HG03439 (cell line): ENCODE data around the gene AKR1B1.
A peak's percentile ranks its signal among the peaks of the same experiment; 100 is the strongest.

ENCODE experiments used
- ATAC-seq: cut with Tn5 transposase; IDR thresholded peaks from one replicate; pipeline ENCODE4 v1.9.1; 2021; ENCODE audit warnings: mild to moderate bottlenecking, moderate library complexity; ENCODE audit not compliant: unreplicated experiment

Gene AKR1B1

GRCh38 chr7:134470864-134471263 is 12.0 kb upstream of the AKR1B1 start:
- ATAC-seq = no peak

DNA sequence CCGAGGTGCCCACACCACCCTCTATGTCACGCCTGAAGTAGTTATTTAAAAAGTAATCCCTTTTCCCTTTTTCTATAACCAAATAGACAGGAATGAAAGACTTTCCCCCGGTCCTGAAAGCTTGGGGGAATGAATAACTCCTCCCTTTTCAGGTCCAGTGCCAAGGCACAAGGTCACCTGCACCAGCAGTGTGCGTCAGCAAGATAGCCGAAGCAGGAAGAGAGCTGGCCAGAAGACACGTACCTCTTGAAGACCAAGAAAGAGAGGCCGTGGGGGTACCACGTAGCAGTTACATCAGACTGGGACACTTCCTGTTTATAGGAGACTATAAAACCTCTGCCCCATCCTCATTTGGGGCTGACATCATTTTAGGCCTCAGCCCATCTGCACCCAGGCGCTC is 10.7 kb upstream of the AKR1B1 start:
- ATAC-seq = no peak

- no peak for ATAC-seq
Observed at GRCh38 chr7:134468475-134468874, 9.6 kb upstream of the AKR1B1 start.

- ATAC-seq = no peak
Observed at GRCh38 chr7:134468054-134468453, 9.2 kb upstream of the AKR1B1 start.

DNA sequence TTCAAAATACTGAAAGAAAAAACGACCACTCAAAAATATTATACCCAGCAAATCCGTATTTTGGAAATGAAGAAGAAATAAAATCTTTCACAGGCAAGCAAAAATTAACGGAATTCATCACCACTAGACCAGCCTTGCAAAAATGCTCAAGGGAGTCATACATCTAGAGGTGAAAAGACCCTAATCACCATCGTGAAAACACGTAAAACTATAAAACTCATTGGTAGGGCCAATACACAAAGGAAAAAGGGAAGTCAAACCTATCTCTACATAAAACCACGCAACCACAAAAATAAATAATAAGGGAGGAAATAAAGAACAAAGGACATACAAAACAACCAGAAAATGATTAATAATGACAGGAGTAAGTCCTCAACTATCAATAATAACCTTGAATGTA is 6.6 kb upstream of the AKR1B1 start:
- no peak for ATAC-seq

DNA sequence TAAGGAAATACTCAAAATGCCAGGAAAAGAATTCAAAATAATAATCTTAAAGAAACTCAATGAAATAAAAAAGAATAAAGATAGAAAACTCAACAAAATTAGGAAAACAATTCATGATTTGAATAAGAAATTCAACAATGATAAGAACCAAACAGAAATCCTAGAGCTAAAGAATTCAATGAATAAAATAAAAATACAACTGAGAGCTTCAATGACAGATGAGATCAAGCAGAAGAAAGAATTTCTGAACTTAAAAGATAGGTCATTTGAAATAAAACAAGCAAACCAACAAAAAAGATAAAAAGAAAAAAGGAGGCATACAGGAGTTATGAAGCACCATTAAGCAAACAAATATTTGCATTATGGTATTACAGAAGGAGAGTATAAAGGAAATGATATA is 5.6 kb upstream of the AKR1B1 start:
- ATAC-seq = no peak

DNA sequence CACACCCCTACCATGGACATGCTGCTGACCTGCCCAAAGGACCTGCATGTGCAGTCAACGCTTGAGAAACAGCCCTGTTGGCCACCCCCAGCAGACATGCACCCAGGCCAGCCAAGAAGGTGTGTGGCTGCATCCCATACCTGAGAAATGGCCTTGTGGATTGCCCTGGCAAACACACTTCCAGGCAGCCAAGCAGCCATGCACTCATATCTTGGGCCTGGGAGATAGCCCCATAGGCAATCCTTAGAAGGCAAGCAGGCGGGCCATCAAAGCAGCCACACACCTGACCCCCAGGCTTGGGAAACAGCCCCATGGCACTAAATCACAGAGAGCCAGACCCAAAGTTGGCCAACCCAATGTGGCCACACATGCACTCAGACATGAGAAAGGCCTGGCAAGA is 4.9 kb upstream of the AKR1B1 start:
- ATAC-seq = no peak

- ATAC-seq = no peak
Observed at GRCh38 chr7:134462337-134462925, 3.5 kb upstream of the AKR1B1 start.

DNA sequence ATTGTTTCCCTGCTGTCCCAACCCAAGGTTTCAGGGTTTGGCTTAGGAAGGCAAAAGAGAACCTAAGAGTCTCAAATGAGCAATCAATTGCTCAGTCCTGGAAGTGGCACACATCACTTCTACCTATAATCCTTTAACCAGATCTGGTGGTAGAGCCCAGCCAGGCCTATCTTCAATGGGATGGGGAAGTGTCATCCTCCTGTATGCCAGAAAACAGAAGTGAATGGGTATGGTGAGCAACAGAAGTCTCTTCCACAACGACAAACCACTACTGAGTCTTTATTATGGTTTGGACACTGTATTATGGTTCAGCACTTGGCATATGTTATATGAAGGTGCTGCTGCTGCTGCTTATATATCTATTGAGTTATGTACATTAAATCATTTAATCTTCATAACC is 3.0 kb upstream of the AKR1B1 start:
- no peak for ATAC-seq

DNA sequence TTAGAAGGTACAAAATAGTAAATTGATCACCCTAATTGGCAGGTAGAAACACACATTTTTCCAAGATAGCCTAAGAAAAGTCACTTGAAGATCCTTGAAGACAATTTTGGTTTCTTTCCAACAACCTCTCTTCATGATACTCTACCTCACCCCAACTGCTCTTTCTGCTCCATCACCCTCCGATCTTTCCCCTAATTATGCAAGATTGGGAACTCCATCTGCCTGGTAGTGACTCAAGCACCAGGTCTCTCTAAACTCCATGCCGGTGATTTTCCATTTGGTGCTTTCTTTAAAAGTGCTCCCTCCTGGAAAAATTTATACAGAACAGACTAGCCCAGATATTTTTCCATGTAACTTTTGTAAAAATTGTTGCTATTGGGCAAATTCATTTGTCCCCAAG is 1.1 kb upstream of the AKR1B1 start:
- no peak for ATAC-seq

GRCh38 chr7:134458341-134458805 is 527 bp downstream of the AKR1B1 start:
- peak; percentile 61 for ATAC-seq

GRCh38 chr7:134457210-134457609 is 1.7 kb downstream of the AKR1B1 start:
- ATAC-seq = no peak

DNA sequence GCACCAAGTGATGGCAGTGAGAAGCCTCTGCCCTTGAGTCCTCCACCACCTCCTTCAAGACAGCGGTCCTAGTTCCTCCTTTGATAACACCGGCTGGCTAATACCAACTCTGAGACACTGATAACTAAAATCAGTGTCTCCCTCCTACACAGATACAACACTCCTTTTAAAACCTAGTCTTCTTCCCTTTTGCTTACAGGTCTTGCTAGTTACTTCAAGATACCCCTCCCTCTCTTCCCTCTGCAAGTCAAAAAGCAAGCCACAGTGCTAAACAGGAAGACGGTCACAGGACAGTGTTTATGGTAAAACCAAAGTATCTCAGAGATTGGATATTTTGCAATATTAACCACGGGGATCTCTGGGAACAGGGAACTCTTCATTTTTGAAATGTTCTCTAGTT is 4.6 kb downstream of the AKR1B1 start:
- ATAC-seq = no peak

DNA sequence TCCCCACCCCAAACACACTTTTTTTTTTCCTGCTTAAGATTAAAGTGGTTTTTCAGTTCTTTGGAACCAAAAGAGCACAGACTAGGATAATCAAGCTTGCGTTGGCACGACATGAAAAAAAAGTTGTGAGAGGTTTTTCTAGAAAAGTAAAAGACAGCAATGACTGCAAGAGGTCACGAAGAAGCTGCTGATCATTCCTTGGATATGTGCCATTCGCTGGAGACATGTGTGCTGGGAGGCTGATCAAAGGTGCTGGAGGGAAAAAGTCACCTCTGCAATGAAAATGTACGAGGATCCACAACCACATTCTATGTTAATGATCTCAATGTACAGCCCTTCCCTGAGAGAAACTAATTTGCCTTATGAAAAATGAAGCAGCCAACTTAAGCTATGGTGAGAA is 5.4 kb downstream of the AKR1B1 start:
- ATAC-seq = no peak

DNA sequence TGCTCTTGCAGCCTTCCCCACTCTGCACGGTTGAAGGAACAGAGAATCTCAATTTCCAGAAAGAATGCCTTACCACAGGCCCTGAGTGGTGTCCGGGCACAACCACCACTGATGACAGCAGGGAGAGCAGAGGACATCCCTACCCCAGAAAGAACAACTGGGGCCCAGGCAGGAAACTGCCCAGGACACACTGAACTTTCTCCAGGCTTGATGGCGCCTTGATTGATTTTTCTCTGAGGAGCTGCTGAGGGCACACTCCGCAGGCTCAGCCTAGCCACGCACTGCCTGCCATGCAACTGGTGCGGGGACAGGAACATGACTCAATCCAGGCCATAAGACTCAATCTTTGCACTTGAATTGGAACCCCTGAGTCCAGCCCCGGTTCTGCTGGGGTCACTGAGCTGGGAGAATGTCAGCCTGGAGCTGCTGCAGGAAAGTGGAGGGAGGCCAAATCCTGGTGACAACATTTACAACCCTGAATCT is 5.9 kb downstream of the AKR1B1 start:
- no peak for ATAC-seq

- no peak for ATAC-seq
Observed at GRCh38 chr7:134452419-134452838, 6.5 kb downstream of the AKR1B1 start.

DNA sequence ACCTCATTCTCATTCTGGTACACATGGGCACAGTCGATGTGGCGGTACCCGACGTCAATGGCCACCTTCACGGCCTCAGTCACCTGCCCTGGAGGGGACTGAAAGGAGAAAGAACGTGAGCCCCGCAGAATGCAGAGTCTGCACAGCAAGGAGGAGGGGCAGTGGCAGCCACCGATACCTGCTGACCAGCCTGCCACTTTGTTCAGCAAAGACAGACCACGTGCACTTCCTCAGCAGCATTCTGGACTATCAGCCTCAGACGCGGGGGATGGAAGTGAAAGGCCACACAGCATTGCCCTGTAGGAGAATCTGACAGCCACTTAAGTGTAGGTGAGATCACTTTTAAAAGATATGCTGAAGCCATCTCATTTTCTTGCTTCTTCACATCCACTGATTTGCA is 7.2 kb downstream of the AKR1B1 start:
- no peak for ATAC-seq

DNA sequence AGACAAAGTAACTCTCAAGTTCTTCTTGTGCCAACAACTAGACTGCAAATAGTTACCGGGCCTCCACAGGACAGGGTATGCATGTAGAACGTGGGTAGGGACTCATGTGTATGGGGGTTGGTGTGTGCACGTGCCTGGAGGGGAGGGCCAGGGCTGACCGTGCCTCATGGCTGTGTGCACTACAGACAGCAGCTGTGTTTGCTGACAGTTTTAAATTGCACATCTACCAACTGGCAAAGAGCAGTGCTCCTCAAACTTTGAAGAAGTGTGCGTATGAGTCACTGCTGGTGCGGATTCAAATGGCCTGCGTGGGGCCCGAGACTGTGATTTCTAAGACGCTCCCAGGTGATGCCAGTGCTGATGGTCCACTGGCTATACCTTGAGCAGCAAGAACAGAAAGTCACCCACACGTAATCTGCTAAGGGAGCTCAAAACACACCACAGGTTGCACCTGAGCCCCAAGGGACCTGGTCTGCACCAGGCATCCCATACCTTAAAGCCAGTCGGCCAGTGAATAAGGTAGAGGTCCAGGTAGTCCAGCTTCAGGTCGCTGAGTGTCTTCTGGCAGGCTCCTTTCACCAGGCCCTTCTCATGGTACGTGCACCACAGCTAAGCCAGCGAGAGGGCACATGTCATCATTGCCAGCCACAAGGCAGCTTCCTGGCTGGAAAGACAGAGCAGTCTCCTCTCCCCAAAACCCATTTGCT is 8.5 kb downstream of the AKR1B1 start:
- no peak for ATAC-seq

DNA sequence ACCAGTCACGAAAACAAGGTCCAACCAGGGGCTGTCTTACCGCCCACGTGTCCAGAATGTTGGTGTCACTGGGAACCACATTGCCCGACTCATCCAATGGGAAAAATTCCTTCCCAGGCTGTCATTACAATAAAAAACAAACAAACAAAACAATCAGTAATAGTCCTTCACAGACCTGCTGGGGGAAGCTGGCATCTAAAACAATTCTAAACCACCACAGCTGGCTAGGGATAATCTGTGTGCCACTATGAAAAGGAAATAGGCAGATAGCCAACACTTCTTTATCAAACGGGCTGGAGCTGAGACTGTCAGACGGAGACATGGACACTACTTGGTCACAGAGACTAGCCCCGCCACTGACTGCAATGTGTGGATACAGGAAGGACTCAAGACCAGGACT is 9.2 kb downstream of the AKR1B1 start:
- ATAC-seq = no peak

DNA sequence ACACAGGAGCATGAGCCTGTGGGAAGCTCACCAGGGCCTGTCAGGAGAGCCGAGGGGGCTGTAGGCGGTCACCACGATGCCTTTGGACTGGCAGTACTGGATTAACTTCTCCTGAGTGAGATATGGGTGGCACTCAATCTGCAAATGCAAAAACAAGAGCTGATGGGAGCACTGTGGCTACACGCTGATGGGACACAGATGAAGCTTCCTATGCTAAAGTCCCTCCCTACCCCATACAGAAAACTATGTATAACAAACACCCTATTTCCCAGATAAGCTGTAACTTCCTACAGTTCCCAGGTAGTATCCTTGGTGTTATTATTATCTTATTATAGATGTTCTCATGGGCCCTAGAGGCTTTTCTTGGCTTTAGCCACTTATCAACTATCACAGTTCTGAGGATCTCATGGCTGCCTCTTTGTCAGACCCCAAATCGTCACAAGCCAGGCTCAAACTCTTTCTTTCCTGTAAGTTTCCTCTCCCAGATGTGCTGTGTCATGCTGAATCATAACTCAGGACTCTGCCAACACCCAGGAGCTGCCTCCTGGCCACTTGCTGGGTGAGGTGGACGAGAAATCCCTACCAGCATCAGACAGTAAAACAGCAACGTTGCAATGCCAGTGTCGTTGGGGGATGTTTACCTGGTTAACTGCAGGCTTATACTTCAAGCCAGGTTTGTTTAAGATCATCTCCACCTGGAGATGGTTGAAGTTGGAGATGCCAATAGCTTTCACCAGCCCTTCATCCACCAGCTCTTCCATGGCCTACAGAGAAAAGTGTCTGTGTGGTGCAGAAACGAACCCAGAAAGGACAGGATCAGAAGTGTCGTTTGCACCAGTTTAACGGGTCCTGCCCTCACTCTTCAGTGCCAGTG is 10.3 kb downstream of the AKR1B1 start:
- ATAC-seq = no peak

DNA sequence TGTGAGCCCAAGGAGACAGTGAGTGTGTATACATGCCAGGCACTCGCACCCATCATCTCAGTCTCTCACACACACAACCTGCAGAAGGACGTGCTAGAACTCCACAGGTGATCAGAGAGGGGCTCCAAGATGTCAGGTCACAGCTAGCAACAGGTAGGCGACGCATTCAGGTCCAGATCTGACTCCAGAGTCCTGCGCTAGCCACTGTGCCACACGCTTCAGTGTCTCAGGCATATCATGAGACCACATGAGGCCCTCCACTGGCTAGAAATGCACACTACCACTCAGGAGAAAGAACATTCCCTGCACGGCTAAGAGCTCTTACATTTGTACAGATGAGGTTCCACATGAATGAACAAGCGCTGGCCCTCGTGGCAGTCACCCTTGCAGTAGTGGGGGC is 11.5 kb downstream of the AKR1B1 start:
- ATAC-seq = no peak

DNA sequence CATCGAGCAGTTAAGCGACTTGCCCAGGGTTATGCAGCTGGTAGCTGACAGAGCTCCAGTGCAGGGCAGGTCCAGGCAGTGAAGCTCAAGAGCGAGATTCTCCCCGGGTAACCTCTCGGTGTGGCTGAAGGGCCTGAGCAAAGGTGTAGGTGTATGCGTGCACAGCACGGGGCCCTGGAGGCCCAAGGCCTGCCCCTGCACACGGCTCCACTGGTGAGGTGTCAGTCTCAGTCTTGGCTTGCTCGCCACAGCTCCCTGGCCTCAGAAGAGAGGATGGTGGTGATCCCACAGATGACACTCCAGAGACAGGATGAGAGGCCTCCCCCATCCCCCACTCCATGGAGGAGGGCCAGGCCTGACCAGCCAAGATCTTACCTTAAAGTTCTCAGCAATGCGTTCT is 12.0 kb downstream of the AKR1B1 start:
- no peak for ATAC-seq
